ENCODE results near the gene ADAM11. TPM values are rescaled to one million over a fixed set of nuclear protein-coding genes. Genes with fewer than 3 reads are reported as not detected.

ADAM11 gene
- total and polyA plus RNA-seq, 2 experiments from 2014 or later: 0.20 to 0.22 TPM

GRCh38 chr17:44826123-44826790 is 67.5 kb downstream of the ADAM11 start:
- Histone ChIP-seq H3F3A (ENCODE audit: insufficient read depth) (peaks cover 38% of the 10 kb centered on the region), H3K36me3 (ENCODE audit: low read depth) (no peaks in the 10 kb centered on the region), H3K4me2 (ENCODE audit: unreplicated experiment) (no peak overlapping the region), H3K9me2 (ENCODE audit: insufficient read depth) (no peaks in the 10 kb centered on the region), H3K4me3 (no peak overlapping the region), H3K9ac (no peak overlapping the region), H3K9me3 (ENCODE audit: low read depth) (no peaks in the 10 kb centered on the region), H3K27me3 (replicated peaks; ENCODE audit: insufficient read depth) (no peaks in the 10 kb centered on the region), H3K27ac (no peak overlapping the region), H3K4me1 (ENCODE audit: insufficient read depth) (peaks cover 36% of the 10 kb centered on the region), H4K20me1 (ENCODE audit: insufficient read depth) (no peaks in the 10 kb centered on the region), H3K79me2 (ENCODE audit: insufficient read depth) (peaks cover 84% of the 10 kb centered on the region), H2AFZ (no peak overlapping the region)
- 96 to 97% methylated on average over 15 of the region's 15 CpGs for WGBS, 2 experiments (ENCODE audit: low coverage in 1 of 2, low lambda C conversion rate in 2 of 2, missing lambda C conversion rate in 2 of 2)
- peak; percentile 53 for DNase-seq
- TF ChIP-seq EZH2 (IDR thresholded peaks at IDR 0.05; ENCODE audit: insufficient read depth, poor library complexity, severe bottlenecking) (no peak), EZH2phosphoT487 (IDR thresholded peaks at IDR 0.05; ENCODE audit: insufficient read depth, low read depth) (no peak)
- in situ Hi-C loops (cut with MboI): no loop called here

- no peak for DNase-seq
- WGBS, 2 experiments (ENCODE audit: low coverage in 1 of 2, low lambda C conversion rate in 2 of 2, missing lambda C conversion rate in 2 of 2): 44 to 71% methylated on average over 1 of the region's 1 CpG
- Histone ChIP-seq H3K4me1 (ENCODE audit: insufficient read depth) (peaks cover 22% of the 10 kb centered on the region), H3K36me3 (ENCODE audit: low read depth) (no peaks in the 10 kb centered on the region), H3K9me2 (ENCODE audit: insufficient read depth) (no peaks in the 10 kb centered on the region), H3K27me3 (replicated peaks; ENCODE audit: insufficient read depth) (no peaks in the 10 kb centered on the region), H3K27ac (peak overlapping the region; percentile 45; the same call in 1 of the 2 replicates), H3K4me2 (ENCODE audit: unreplicated experiment) (peak overlapping the region; percentile 82), H3F3A (ENCODE audit: insufficient read depth) (peaks cover 24% of the 10 kb centered on the region), H3K4me3 (peak overlapping the region; percentile 97), H2AFZ (no peak overlapping the region), H3K9ac (peak overlapping the region; percentile 85), H4K20me1 (ENCODE audit: insufficient read depth) (no peaks in the 10 kb centered on the region), H3K9me3 (ENCODE audit: low read depth) (no peaks in the 10 kb centered on the region), H3K79me2 (ENCODE audit: insufficient read depth) (peaks cover 68% of the 10 kb centered on the region)
- TF ChIP-seq EZH2phosphoT487 (IDR thresholded peaks at IDR 0.05; ENCODE audit: insufficient read depth, low read depth): no peak
- in situ Hi-C loops (cut with MboI): no loop called here
These were observed 69.1 kb downstream of the ADAM11 start for GRCh38 chr17:44827863-44828262.

GRCh38 chr17:44828919-44829522 is 70.2 kb downstream of the ADAM11 start:
- peaks cover 56% of the 10 kb centered on the region for H3K79me2 ChIP-seq (ENCODE audit: insufficient read depth)
- TF ChIP-seq EZH2phosphoT487 (IDR thresholded peaks at IDR 0.05; ENCODE audit: insufficient read depth, low read depth) (no peak), EZH2 (IDR thresholded peaks at IDR 0.05; ENCODE audit: insufficient read depth, poor library complexity, severe bottlenecking) (no peak)
- H4K20me1 ChIP-seq (ENCODE audit: insufficient read depth): no peaks in the 10 kb centered on the region
- H3K9me2 ChIP-seq (ENCODE audit: insufficient read depth): no peaks in the 10 kb centered on the region
- H3K4me1 ChIP-seq (ENCODE audit: insufficient read depth): peaks cover 17% of the 10 kb centered on the region
- WGBS, 2 experiments (ENCODE audit: low coverage in 1 of 2, low lambda C conversion rate in 2 of 2, missing lambda C conversion rate in 2 of 2): 1 to 2% methylated on average over 21 of the region's 21 CpGs
- peak overlapping the region; percentile 97 for H3K4me3 ChIP-seq
- peak overlapping the region; percentile 45 for H3K27ac ChIP-seq
- H3K9me3 ChIP-seq (ENCODE audit: low read depth): no peaks in the 10 kb centered on the region
- peak overlapping the region; percentile 85 for H3K9ac ChIP-seq
- in situ Hi-C loops (cut with MboI): no loop called here
- H3K27me3 ChIP-seq (replicated peaks; ENCODE audit: insufficient read depth): no peaks in the 10 kb centered on the region
- DNase-seq: no peak
- peak overlapping the region; percentile 82 for H3K4me2 ChIP-seq (ENCODE audit: unreplicated experiment)
- peak overlapping the region; percentile 90 for H2AFZ ChIP-seq
- H3F3A ChIP-seq (ENCODE audit: insufficient read depth): peaks cover 22% of the 10 kb centered on the region
- H3K36me3 ChIP-seq (ENCODE audit: low read depth): no peaks in the 10 kb centered on the region

GRCh38 chr17:44829523-44830358 is 71.0 kb downstream of the ADAM11 start, which contains the start of gene GJC1:
Gene GJC1 (minus strand): TSS chr17:44830287. CDS start chr17:44805817, 24,470 bp downstream.
- peak within 1 kb of the TSS; percentile 85 for H3K9ac ChIP-seq
- no peaks in the 10 kb centered on the region for H4K20me1 ChIP-seq (ENCODE audit: insufficient read depth)
- in situ Hi-C loops (cut with MboI): no loop called here
- no peaks in the 10 kb centered on the region for H3K36me3 ChIP-seq (ENCODE audit: low read depth)
- H3K4me2 ChIP-seq (ENCODE audit: unreplicated experiment): peak within 1 kb of the TSS; percentile 82
- H2AFZ ChIP-seq: peak within 1 kb of the TSS; percentile 90
- no peaks in the 10 kb centered on the region for H3K9me2 ChIP-seq (ENCODE audit: insufficient read depth)
- no peaks in the 10 kb centered on the region for H3K27me3 ChIP-seq (replicated peaks; ENCODE audit: insufficient read depth)
- WGBS, 2 experiments (ENCODE audit: low coverage in 1 of 2, low lambda C conversion rate in 2 of 2, missing lambda C conversion rate in 2 of 2): 1% methylated on average over 82 to 109 of the region's 123 CpGs
- peaks cover 22% of the 10 kb centered on the region for H3F3A ChIP-seq (ENCODE audit: insufficient read depth)
- peaks cover 49% of the 10 kb centered on the region for H3K79me2 ChIP-seq (ENCODE audit: insufficient read depth)
- DNase-seq: peak; percentile 62
- TF ChIP-seq EZH2phosphoT487 (IDR thresholded peaks at IDR 0.05; ENCODE audit: insufficient read depth, low read depth) (no peak), EZH2 (IDR thresholded peaks at IDR 0.05; ENCODE audit: insufficient read depth, poor library complexity, severe bottlenecking) (no peak)
- H3K9me3 ChIP-seq (ENCODE audit: low read depth): no peaks in the 10 kb centered on the region
- peak within 1 kb of the TSS; percentile 97 for H3K4me3 ChIP-seq
- peaks cover 17% of the 10 kb centered on the region for H3K4me1 ChIP-seq (ENCODE audit: insufficient read depth)
- H3K27ac ChIP-seq: peak within 1 kb of the TSS; percentile 45

Data from GM23248 (cell line).